Measurements from ENCODE around the gene RFT1. TPM values are rescaled to one million over a fixed set of nuclear protein-coding genes. Genes with fewer than 3 reads are reported as not detected.

Gene RFT1
- total RNA-seq, 4 donors from 2014 or later: 9.0 to 19.8 (median 10.8) TPM

GRCh38 chr3:53169832-53170324, 39.6 kb upstream of the RFT1 start:
- H3K4me3 ChIP-seq: peak overlapping the region in 1 of 4 donors; percentile 29
- peaks cover 4 to 77% (median 48%) of the 10 kb centered on the region in 4 donors for H3K4me1 ChIP-seq
- peak overlapping the region in 3 of 4 donors; percentile 36 to 74 (median 63) for H3K27ac ChIP-seq
- no peaks in the 10 kb centered on the region for H3K27me3 ChIP-seq
- TF ChIP-seq POLR2A (IDR thresholded peaks at IDR 0.05) (no peak), CTCF (IDR thresholded peaks at IDR 0.05) (no peak)
- H3K9me3 ChIP-seq: no peaks in the 10 kb centered on the region
- H3K36me3 ChIP-seq: peaks cover 0 to 35% (median 0%) of the 10 kb centered on the region in 3 donors
- DNase-seq: no peak

- no peak for DNase-seq
- TF ChIP-seq POLR2A (IDR thresholded peaks at IDR 0.05) (no peak), CTCF (IDR thresholded peaks at IDR 0.05) (no peak)
- H3K27me3 ChIP-seq: no peaks in the 10 kb centered on the region
- H3K4me1 ChIP-seq: peaks cover 4 to 83% (median 45%) of the 10 kb centered on the region in 4 donors
- H3K9me3 ChIP-seq: no peaks in the 10 kb centered on the region
- H3K27ac ChIP-seq: peak overlapping the region in 3 of 4 donors; percentile 36 to 74 (median 63)
- peak overlapping the region in 2 of 4 donors; percentile 1 to 29 for H3K4me3 ChIP-seq
- peaks cover 0 to 32% (median 0%) of the 10 kb centered on the region in 3 donors for H3K36me3 ChIP-seq
Measured at GRCh38 chr3:53169045-53169831, 39.0 kb upstream of the RFT1 start.

GRCh38 chr3:53168175-53168923, 38.1 kb upstream of the RFT1 start:
- TF ChIP-seq CTCF (IDR thresholded peaks at IDR 0.05) (no peak), POLR2A (IDR thresholded peaks at IDR 0.05) (no peak)
- peak overlapping the region in 2 of 4 donors; percentile 60 to 74 for H3K27ac ChIP-seq
- H3K9me3 ChIP-seq: no peaks in the 10 kb centered on the region
- H3K36me3 ChIP-seq: peaks cover 0 to 23% (median 0%) of the 10 kb centered on the region in 3 donors
- H3K27me3 ChIP-seq: no peaks in the 10 kb centered on the region
- peak overlapping the region in 1 of 4 donors; percentile 10 for H3K4me3 ChIP-seq
- H3K4me1 ChIP-seq: peaks cover 4 to 91% (median 43%) of the 10 kb centered on the region in 4 donors
- DNase-seq: no peak

GRCh38 chr3:53167418-53168174, 37.4 kb upstream of the RFT1 start:
- peaks cover 4 to 94% (median 44%) of the 10 kb centered on the region in 4 donors for H3K4me1 ChIP-seq
- DNase-seq: no peak
- H3K4me3 ChIP-seq: peak overlapping the region in 1 of 4 donors; percentile 12
- peak overlapping the region in 2 of 4 donors; percentile 60 to 74 for H3K27ac ChIP-seq
- no peaks in the 10 kb centered on the region for H3K27me3 ChIP-seq
- no peaks in the 10 kb centered on the region for H3K9me3 ChIP-seq
- TF ChIP-seq POLR2A (IDR thresholded peaks at IDR 0.05) (no peak), CTCF (IDR thresholded peaks at IDR 0.05) (no peak)
- H3K36me3 ChIP-seq: peaks cover 0 to 16% (median 0%) of the 10 kb centered on the region in 3 donors

GRCh38 chr3:53166781-53167291, 36.6 kb upstream of the RFT1 start:
- peak in 2 of 3 donors; percentile 54 to 68 for DNase-seq
- peaks cover 4 to 88% (median 43%) of the 10 kb centered on the region in 4 donors for H3K4me1 ChIP-seq

More at GRCh38 chr3:53166781-53167291, 36.6 kb upstream of the RFT1 start:
- Histone ChIP-seq H3K9me3 (no peaks in the 10 kb centered on the region), H3K36me3 (peaks cover 0 to 12% (median 0%) of the 10 kb centered on the region in 3 donors), H3K27ac (peak overlapping the region in 2 of 4 donors; percentile 43 to 60), H3K27me3 (no peaks in the 10 kb centered on the region), H3K4me3 (peak overlapping the region in 1 of 4 donors; percentile 12)
- TF ChIP-seq POLR2A (IDR thresholded peaks at IDR 0.05) (no peak), CTCF (IDR thresholded peaks at IDR 0.05) (no peak)
